H54 (cell line): ENCODE results near the gene ZYX.

ENCODE experiments used
- DNase-seq: peaks from one replicate; pipeline ENCODE4 v3.0.0; 2011; ENCODE audit warnings: low spot score, mixed read lengths; ENCODE audit not compliant: insufficient read length
- FAIRE-seq: peaks from 3 replicates; lab custom pipeline; 2011; peaks lifted over from hg19 to GRCh38; lab: Jason Lieb, UNC
- POLR2A ChIP-seq: IDR thresholded peaks from 2 replicates; pipeline ENCODE4 v1.6.1; 2011; ENCODE audit warnings: low read depth, mild to moderate bottlenecking, low read length

The ZYX gene

GRCh38 chr7:143355450-143356385 lies 25.4 kb upstream of the ZYX start:
- DNase-seq (no peak), FAIRE-seq (no peak)
- TF ChIP-seq POLR2A: no peak

- FAIRE-seq (no peak), DNase-seq (no peak)
These were observed 24.6 kb upstream of the ZYX start for GRCh38 chr7:143356414-143357050.

GRCh38 chr7:143358626-143359025 lies 22.5 kb upstream of the ZYX start:
- FAIRE-seq: no peak

More at GRCh38 chr7:143356414-143357050, 24.6 kb upstream of the ZYX start:
- TF ChIP-seq POLR2A: no peak

GRCh38 chr7:143359771-143360353 lies 21.3 kb upstream of the ZYX start:
- FAIRE-seq (no peak), DNase-seq (no peak)
- TF ChIP-seq POLR2A: no peak

More at GRCh38 chr7:143358626-143359025, 22.5 kb upstream of the ZYX start:
- no peak for DNase-seq
- no peak for TF ChIP-seq POLR2A

- DNase-seq (no peak), FAIRE-seq (no peak)
- no peak for TF ChIP-seq POLR2A
These were observed 20.2 kb upstream of the ZYX start for GRCh38 chr7:143360788-143361551.

- DNase-seq (no peak), FAIRE-seq (no peak)
- no peak for TF ChIP-seq POLR2A
These were observed 19.5 kb upstream of the ZYX start for GRCh38 chr7:143361552-143362130.

GRCh38 chr7:143362131-143363015 lies 18.8 kb upstream of the ZYX start, which contains the start of gene FAM131B:
TSS of gene FAM131B (minus strand) at chr7:143362713. CDS start at chr7:143362603, 110 bp downstream.
- no peak for DNase-seq
- TF ChIP-seq POLR2A: no peak
- no peak for FAIRE-seq

- DNase-seq (no peak), FAIRE-seq (no peak)
- no peak for TF ChIP-seq POLR2A
These were observed 17.9 kb upstream of the ZYX start for GRCh38 chr7:143363016-143363937.

- DNase-seq (peak; percentile 93), FAIRE-seq (peak; percentile 78)
- no peak for TF ChIP-seq POLR2A
These were observed 13.2 kb upstream of the ZYX start for GRCh38 chr7:143367972-143368371.

- DNase-seq: no peak
- TF ChIP-seq POLR2A: no peak
- FAIRE-seq: no peak
These were observed 12.8 kb upstream of the ZYX start for GRCh38 chr7:143368387-143368786.
